OCI-LY1 (cell line): ENCODE data around the gene PRSS1.
"Not testable (repeated sequence)": the region's sequence is repeated elsewhere in the genome, so short reads cannot be mapped to it uniquely, and the experiment has no call there.

Experiments
- CTCF ChIP-seq: fragments of 200-600 bp; sonication (generic), shearing (Covaris generic); IDR thresholded peaks from 2 replicates; pipeline ENCODE4 v1.5.1; 2017; ENCODE audit warnings: mild to moderate bottlenecking, antibody characterized with exemption, low read length, moderate library complexity, mixed read lengths
- EZH2 ChIP-seq: fragments of 200-600 bp; sonication (generic), shearing (Covaris generic); IDR thresholded peaks from 2 replicates; pipeline ENCODE4 v1.8.0; 2017; ENCODE audit warnings: borderline replicate concordance, mixed run types, mild to moderate bottlenecking, antibody characterized with exemption, low read length, moderate library complexity, mixed read lengths

- not testable (repeated sequence) for TF ChIP-seq CTCF, EZH2
Observed at GRCh38 chr7:142700935-142701334, 48.3 kb upstream of the PRSS1 start.
